HAP-1 (cell line): ENCODE results near the gene C11orf16.

ENCODE experiments used
- DNase-seq, 2 experiments: peaks; one replicate each; pipeline ENCODE4 v3.0.0-alpha.2; 2016 to 2020; ENCODE audit warnings: low spot score in 2 of 2
- H3K27me3 ChIP-seq: fragments of 250-450 bp; sonication (Bioruptor Pico); 2 replicates; pipeline ENCODE4 v1.5.1; 2020; ENCODE audit warnings: low read depth, mild to moderate bottlenecking, moderate library complexity
- H3K36me3 ChIP-seq: fragments of 250-450 bp; sonication (Bioruptor Pico); replicated peaks from 2 replicates; pipeline ENCODE4 v1.5.1; 2020; ENCODE audit warnings: mild to moderate bottlenecking
- H3K4me1 ChIP-seq: fragments of 250-450 bp; sonication (Bioruptor Pico); 2 replicates; pipeline ENCODE4 v1.5.1; 2020; ENCODE audit warnings: mild to moderate bottlenecking
- H3K4me3 ChIP-seq: fragments of 250-450 bp; sonication (Bioruptor Pico); 2 replicates; pipeline ENCODE4 v1.5.1; 2020; ENCODE audit warnings: mild to moderate bottlenecking, moderate library complexity
- H3K9me3 ChIP-seq: fragments of 250-450 bp; sonication (Bioruptor Pico); 2 replicates; pipeline ENCODE4 v1.5.1; 2020; ENCODE audit warnings: mild to moderate bottlenecking, moderate library complexity
- in situ Hi-C: fragments of 300-500 bp; cut with MboI; formaldehyde crosslinking; loops from 3 replicates; pipeline ENCODE4 v1.14.3; 2020; ENCODE audit warnings: low sequenced_read_pairs, inconsistent platforms, mixed read lengths

The C11orf16 gene

DNA sequence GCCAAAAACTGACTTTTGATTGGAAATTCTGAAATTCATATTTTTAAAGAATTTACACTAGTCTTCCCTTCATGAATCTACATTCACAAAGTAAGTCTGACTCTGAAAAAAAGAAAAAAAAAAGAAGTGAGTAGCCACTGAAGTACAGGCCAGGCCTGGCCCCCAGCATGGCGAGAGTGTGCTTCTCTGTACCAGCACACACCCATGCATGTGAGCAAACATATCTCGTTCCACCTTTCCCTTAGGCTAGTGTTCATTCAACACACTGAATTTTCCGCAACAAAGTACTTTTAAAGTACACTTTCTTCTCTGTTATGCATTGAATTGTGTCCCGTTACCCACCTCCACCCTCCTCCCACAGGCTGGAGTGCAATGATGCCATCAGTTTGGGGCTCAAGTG lies 4.5 kb downstream of the C11orf16 start:
- in situ Hi-C loops, result no loop called here
- H3K27me3 ChIP-seq, result no peaks in the 10 kb centered on the region

GRCh38 chr11:8927233-8927632 lies 5.5 kb downstream of the C11orf16 start:
- no peak for DNase-seq
- Histone ChIP-seq H3K9me3 (no peaks in the 10 kb centered on the region), H3K4me1 (no peaks in the 10 kb centered on the region), H3K27me3 (no peaks in the 10 kb centered on the region), H3K36me3 (peaks cover 21% of the 10 kb centered on the region), H3K4me3 (no peak overlapping the region)
- in situ Hi-C loops, result no loop called here

More for the DNA sequence above, 4.5 kb downstream of the C11orf16 start:
- Histone ChIP-seq H3K36me3 (peaks cover 11% of the 10 kb centered on the region), H3K4me1 (no peaks in the 10 kb centered on the region), H3K9me3 (no peaks in the 10 kb centered on the region), H3K4me3 (no peak overlapping the region)
- no peak for DNase-seq

- no peaks in the 10 kb centered on the region for H3K27me3 ChIP-seq
- H3K36me3 ChIP-seq, result peaks cover 31% of the 10 kb centered on the region
- no peak for DNase-seq
- H3K4me1 ChIP-seq, result no peaks in the 10 kb centered on the region
- in situ Hi-C loops, result no loop called here
- H3K4me3 ChIP-seq, result no peak overlapping the region
- H3K9me3 ChIP-seq, result no peaks in the 10 kb centered on the region
Measured at GRCh38 chr11:8926236-8926635, 6.5 kb downstream of the C11orf16 start.

DNA sequence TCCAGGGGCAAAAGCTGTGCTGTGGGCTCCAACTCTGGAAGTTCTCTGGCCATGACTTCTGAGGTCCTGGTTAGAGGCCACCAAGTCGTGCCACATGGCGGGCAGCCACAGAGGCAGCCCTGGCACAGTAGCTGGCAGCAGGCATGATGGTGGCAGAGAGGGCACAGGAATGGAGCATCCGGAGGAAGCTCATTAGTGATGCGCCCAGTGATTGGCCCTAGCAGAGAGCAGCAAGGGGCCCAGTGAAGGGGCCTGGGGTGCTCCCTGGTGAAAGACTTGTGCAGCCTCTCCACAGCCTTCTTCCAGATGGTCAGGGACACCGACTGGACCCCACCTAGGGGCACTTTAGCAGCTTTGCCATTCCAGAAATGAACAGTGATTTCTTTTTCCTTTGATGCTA lies 7.0 kb downstream of the C11orf16 start:
- peaks cover 36% of the 10 kb centered on the region for H3K36me3 ChIP-seq
- H3K27me3 ChIP-seq, result no peaks in the 10 kb centered on the region
- no peak overlapping the region for H3K4me3 ChIP-seq
- no peaks in the 10 kb centered on the region for H3K4me1 ChIP-seq
- in situ Hi-C loops, result no loop called here
- H3K9me3 ChIP-seq, result no peaks in the 10 kb centered on the region
- DNase-seq, result no peak

DNA sequence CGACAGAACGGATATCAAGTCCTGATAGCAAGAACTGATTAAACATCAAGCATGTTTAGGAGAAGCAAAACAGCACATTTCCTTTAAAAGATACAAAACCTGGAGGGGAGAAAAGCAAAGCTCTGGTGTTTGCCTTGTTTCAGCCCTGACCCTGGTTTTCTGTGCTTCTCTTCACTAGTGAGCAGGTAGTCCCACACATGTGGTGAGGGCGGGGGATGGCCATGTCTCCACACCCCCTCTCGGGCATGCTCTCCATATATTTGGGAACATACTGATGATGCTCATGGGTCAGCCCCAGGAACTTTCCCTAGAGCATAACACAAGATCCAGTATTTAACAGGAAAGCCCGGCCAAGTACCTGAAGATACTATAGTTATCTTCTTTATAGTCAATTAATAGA lies 10.1 kb downstream of the C11orf16 start:
- Histone ChIP-seq H3K27me3 (no peaks in the 10 kb centered on the region), H3K4me1 (no peaks in the 10 kb centered on the region), H3K36me3 (peaks cover 66% of the 10 kb centered on the region), H3K4me3 (no peak overlapping the region), H3K9me3 (no peaks in the 10 kb centered on the region)
- in situ Hi-C loops, result no loop called here
- no peak for DNase-seq

DNA sequence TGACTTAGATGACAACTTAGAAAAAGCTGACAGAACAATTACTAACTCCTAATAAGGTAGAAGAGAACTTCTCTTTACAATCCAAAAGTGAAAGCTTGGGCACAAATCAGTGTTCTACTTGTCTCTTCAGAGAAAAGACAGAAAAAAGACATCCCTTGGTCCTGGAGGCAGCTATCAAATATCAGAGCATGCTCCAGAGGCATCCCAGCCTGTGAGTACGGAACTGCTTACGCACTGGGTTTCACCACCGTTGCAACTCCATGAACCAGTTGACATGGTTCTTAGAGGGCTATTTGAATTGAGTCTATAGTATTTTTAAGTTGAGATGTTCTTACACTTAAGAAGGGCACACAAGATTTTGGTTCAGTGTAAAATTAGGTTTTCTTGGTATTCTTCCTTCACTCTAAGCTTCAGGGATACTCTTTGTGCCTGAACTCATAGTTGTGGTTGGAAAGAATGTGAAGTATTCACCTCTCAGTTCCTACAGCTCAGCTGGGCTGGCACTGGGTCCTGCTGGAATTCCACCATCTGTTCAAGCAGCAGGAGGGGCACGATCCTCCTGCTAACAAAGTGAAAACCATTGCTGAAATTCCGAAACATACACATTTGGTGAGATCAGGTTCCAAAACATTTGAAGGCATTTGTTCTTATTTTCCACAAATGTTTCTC lies 15.5 kb downstream of the C11orf16 start:
- Histone ChIP-seq H3K4me1 (peaks cover 12% of the 10 kb centered on the region), H3K4me3 (no peak overlapping the region), H3K9me3 (no peaks in the 10 kb centered on the region), H3K27me3 (no peaks in the 10 kb centered on the region), H3K36me3 (peaks cover 73% of the 10 kb centered on the region)
- in situ Hi-C loops, result no loop called here
- peak; percentile 35 to 43 for DNase-seq

DNA sequence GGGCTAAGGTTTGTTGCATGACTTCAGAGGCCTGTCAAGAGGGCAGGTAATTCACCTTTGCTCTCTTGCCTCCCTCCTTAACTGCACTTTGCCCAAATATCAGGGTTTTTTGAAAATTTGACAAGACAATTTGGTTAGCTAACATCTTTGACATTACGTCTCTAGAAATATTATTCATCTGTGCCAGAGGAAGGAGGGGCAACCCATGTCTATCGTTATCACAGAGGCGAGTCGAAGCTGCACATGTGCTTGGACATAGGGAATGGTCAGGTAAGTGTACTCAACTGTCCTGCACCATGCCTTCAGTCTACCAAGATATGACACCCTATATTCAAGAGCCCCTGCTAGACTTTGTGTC lies 18.1 kb downstream of the C11orf16 start:
- Histone ChIP-seq H3K27me3 (no peaks in the 10 kb centered on the region), H3K4me1 (peaks cover 17% of the 10 kb centered on the region), H3K4me3 (no peak overlapping the region), H3K36me3 (peaks cover 47% of the 10 kb centered on the region), H3K9me3 (no peaks in the 10 kb centered on the region)
- in situ Hi-C loops, result no loop called here
- no peak for DNase-seq

GRCh38 chr11:8913961-8914660 lies 18.6 kb downstream of the C11orf16 start:
- H3K4me3 ChIP-seq, result no peak overlapping the region
- H3K36me3 ChIP-seq, result peaks cover 41% of the 10 kb centered on the region
- peak in 1 of 2 experiments; percentile 64 for DNase-seq
- in situ Hi-C loops, result no loop called here
- H3K27me3 ChIP-seq, result no peaks in the 10 kb centered on the region
- H3K4me1 ChIP-seq, result peaks cover 17% of the 10 kb centered on the region
- no peaks in the 10 kb centered on the region for H3K9me3 ChIP-seq

DNA sequence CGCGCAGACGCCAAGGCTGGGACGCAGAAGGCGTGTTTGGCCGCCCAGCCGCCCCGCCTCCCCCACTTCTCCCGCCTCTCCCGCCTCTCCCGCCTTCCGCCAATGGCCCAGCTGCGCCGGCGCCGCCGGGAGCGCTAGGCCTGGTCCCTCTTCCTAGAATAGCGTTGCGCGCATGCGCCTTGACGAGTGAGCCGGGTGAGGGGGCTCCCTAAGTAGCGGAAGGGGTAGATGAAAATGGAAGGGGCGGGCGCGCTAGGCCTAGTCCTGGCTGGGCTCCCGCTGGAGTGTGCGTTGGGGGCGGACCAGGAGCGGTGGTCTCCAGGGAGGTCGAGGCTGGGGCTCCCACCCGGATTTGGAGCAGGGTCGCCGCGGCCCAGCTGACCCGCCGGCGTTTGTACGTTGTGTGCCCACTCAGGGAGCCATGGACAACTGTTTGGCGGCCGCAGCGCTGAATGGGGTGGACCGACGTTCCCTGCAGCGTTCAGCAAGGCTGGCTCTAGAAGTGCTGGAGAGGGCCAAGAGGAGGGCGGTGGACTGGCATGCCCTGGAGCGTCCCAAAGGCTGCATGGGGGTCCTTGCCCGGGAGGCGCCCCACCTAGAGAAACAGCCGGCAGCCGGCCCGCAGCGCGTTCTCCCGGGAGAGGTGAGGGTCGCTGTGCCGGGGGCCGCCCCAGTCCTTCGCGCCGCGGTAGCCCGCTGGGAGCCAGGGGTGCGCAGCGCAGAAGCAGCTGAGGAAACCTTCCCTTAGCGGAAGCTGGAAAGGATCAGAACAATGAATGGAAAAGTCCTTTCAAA lies 21.5 kb downstream of the C11orf16 start, which contains the start of gene AKIP1:
Gene AKIP1, plus strand, starts transcription at position 161 of the 795 bp plus-strand sequence. Its CDS starts 261 bp downstream, at position 422.
- H3K36me3 ChIP-seq, result peaks cover 17% of the 10 kb centered on the region
- in situ Hi-C loops, result no loop called here

DNA sequence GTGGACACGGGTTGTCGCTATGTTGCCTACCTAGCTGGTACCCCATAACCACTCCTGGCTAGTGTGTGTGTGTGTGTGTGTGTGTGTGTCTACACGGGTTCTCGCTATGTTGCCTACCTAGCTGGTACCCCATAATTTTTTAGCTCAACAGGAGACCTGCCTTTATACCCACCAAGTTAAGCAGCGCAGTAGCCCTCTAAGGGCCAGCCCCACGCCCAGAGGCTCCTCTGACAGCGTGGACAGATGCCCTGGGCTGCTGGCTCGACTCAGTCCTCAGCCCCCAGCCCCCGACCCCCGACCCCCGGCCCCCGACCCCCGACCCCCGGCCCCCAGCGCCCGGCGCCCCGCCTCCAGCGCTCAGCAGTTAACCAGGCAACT lies 22.1 kb downstream of the C11orf16 start:
- no peak for DNase-seq

More for the DNA sequence above, 21.5 kb downstream of the C11orf16 start, which contains the start of gene AKIP1:
- Histone ChIP-seq H3K27me3 (no peaks in the 10 kb centered on the region), H3K9me3 (no peaks in the 10 kb centered on the region), H3K4me3 (peak within 1 kb of the TSS; percentile 79), H3K4me1 (peaks cover 25% of the 10 kb centered on the region)
- peak; percentile 98 to 99 for DNase-seq

DNA sequence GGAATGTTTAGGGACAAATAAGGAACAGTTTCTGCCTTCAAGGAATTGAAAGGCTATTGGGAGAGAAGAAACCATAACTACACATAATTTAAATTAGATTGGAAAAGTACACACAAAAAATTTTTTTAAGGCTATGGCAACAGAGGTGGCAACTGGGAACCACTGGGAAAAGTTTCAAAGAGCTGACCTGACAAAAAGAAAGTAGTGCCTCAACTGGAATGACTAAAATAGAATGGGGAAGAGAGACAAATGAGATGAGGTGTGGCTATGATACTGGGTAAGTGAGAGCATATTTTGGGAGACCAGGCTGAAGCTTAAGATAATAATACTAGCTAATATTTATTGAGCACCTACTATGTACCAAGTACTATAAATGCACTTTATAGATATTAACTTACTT lies 24.6 kb downstream of the C11orf16 start:
- in situ Hi-C loops, result no loop called here
- H3K36me3 ChIP-seq, result no peaks in the 10 kb centered on the region
- H3K27me3 ChIP-seq, result no peaks in the 10 kb centered on the region
- H3K9me3 ChIP-seq, result no peaks in the 10 kb centered on the region
- no peak for DNase-seq
- no peak overlapping the region for H3K4me3 ChIP-seq
- peaks cover 16% of the 10 kb centered on the region for H3K4me1 ChIP-seq

More for the DNA sequence above, 22.1 kb downstream of the C11orf16 start:
- in situ Hi-C loops, result no loop called here
- Histone ChIP-seq H3K9me3 (no peaks in the 10 kb centered on the region), H3K36me3 (peaks cover 13% of the 10 kb centered on the region), H3K27me3 (no peaks in the 10 kb centered on the region), H3K4me1 (peaks cover 25% of the 10 kb centered on the region), H3K4me3 (peak overlapping the region; percentile 19)

- H3K9me3 ChIP-seq, result no peaks in the 10 kb centered on the region
- DNase-seq, result no peak
- no peaks in the 10 kb centered on the region for H3K36me3 ChIP-seq
- H3K4me3 ChIP-seq, result no peak overlapping the region
- peaks cover 12% of the 10 kb centered on the region for H3K4me1 ChIP-seq
- in situ Hi-C loops, result no loop called here
- no peaks in the 10 kb centered on the region for H3K27me3 ChIP-seq
Measured at GRCh38 chr11:8907116-8907515, 25.6 kb downstream of the C11orf16 start.

- H3K4me3 ChIP-seq, result no peak overlapping the region
- no peak for DNase-seq
- in situ Hi-C loops, result no loop called here
Measured at GRCh38 chr11:8905528-8906165, 27.1 kb downstream of the C11orf16 start.

More at GRCh38 chr11:8905528-8906165, 27.1 kb downstream of the C11orf16 start:
- no peaks in the 10 kb centered on the region for H3K27me3 ChIP-seq
- H3K9me3 ChIP-seq, result no peaks in the 10 kb centered on the region
- peaks cover 12% of the 10 kb centered on the region for H3K4me1 ChIP-seq
- no peaks in the 10 kb centered on the region for H3K36me3 ChIP-seq
